Body of pancreas (tissue), 4 donors: ENCODE data around the gene KIRREL3.

Experiments used
- CTCF ChIP-seq, 7 experiments: fragments of 450-650 bp in 4 of 7; fragments of 200-600 bp in 3 of 7; sonication (generic) in 3 of 7; IDR thresholded peaks; one replicate each; pipeline ENCODE4 v1.5.1; 2016 to 2019; ENCODE audit warnings: antibody characterized with exemption in 7 of 7
- POLR2A ChIP-seq, 3 donors: fragments of 450-650 bp; IDR thresholded peaks; one replicate each; pipeline ENCODE4 v1.6.1; 2016; ENCODE audit warnings: antibody characterized with exemption in 3 of 3, mild to moderate bottlenecking in 2 of 3

- TF ChIP-seq CTCF (IDR thresholded peaks at IDR 0.05) (no peak), POLR2A (IDR thresholded peaks at IDR 0.05) (no peak)
These were observed 398.9 kb downstream of the KIRREL3 start for GRCh38 chr11:126601550-126602215.
